ENCODE measurements around the gene MAD1L1. TPM values are rescaled to one million over a fixed set of nuclear protein-coding genes. Genes with fewer than 3 reads are reported as not detected.

MAD1L1 gene
- total RNA-seq, 4 donors from 2014 or later: 22.3 to 56.6 (median 35.0) TPM

- WGBS, 2 donors (ENCODE audit: low coverage in 1 of 2): 85% methylated on average over 5 of the region's 17 CpGs; no CpG with 5 or more reads in 1 of the 2 donors
- Histone ChIP-seq H3K4me1 (no peaks in the 10 kb centered on the region), H3K27ac (no peak overlapping the region), H3K4me3 (no peak overlapping the region), H3K9me3 (no peaks in the 10 kb centered on the region), H3K27me3 (no peaks in the 10 kb centered on the region), H3K36me3 (peaks cover 0 to 41% of the 10 kb centered on the region in 2 donors)
- ATAC-seq: no peak
- TF ChIP-seq POLR2A (IDR thresholded peaks at IDR 0.05) (no peak), POLR2AphosphoS5 (IDR thresholded peaks at IDR 0.05) (no peak), EP300 (IDR thresholded peaks at IDR 0.05) (no peak), CTCF (IDR thresholded peaks at IDR 0.05) (no peak)
These were observed 91.7 kb downstream of the MAD1L1 start for GRCh38 chr7:2141021-2141410.

GRCh38 chr7:2140216-2141020 lies 92.3 kb downstream of the MAD1L1 start:
- no peaks in the 10 kb centered on the region for H3K4me1 ChIP-seq
- WGBS, 2 donors (ENCODE audit: low coverage in 1 of 2): 79 to 100% methylated on average over 1 to 2 of the region's 21 CpGs
- peaks cover 0 to 41% of the 10 kb centered on the region in 2 donors for H3K36me3 ChIP-seq
- H3K9me3 ChIP-seq: no peaks in the 10 kb centered on the region
- ATAC-seq: no peak
- H3K27me3 ChIP-seq: no peaks in the 10 kb centered on the region
- no peak overlapping the region for H3K27ac ChIP-seq
- TF ChIP-seq POLR2AphosphoS5 (IDR thresholded peaks at IDR 0.05) (no peak), POLR2A (IDR thresholded peaks at IDR 0.05) (no peak), CTCF (IDR thresholded peaks at IDR 0.05) (no peak), EP300 (IDR thresholded peaks at IDR 0.05) (no peak)
- no peak overlapping the region for H3K4me3 ChIP-seq

- Histone ChIP-seq H3K27me3 (no peaks in the 10 kb centered on the region), H3K4me1 (no peaks in the 10 kb centered on the region), H3K4me3 (no peak overlapping the region), H3K27ac (no peak overlapping the region), H3K36me3 (peaks cover 0 to 33% of the 10 kb centered on the region in 2 donors), H3K9me3 (no peaks in the 10 kb centered on the region)
- TF ChIP-seq POLR2AphosphoS5 (IDR thresholded peaks at IDR 0.05): no peak
- no peak for TF ChIP-seq CTCF (IDR thresholded peaks at IDR 0.05)
- no peak for TF ChIP-seq POLR2A (IDR thresholded peaks at IDR 0.05)
- no peak for TF ChIP-seq EP300 (IDR thresholded peaks at IDR 0.05)
- no peak for ATAC-seq
- 100% methylated on average over 1 of the region's 20 CpGs; no CpG with 5 or more reads in 1 of the 2 donors for WGBS, 2 donors (ENCODE audit: low coverage in 1 of 2)
These were observed 93.6 kb downstream of the MAD1L1 start for GRCh38 chr7:2139004-2139699.

GRCh38 chr7:2138146-2138765 lies 94.5 kb downstream of the MAD1L1 start:
- WGBS, 2 donors (ENCODE audit: low coverage in 1 of 2): 77 to 91% methylated on average over 12 to 15 of the region's 17 CpGs
- Histone ChIP-seq H3K27me3 (no peaks in the 10 kb centered on the region), H3K4me1 (no peaks in the 10 kb centered on the region), H3K4me3 (no peak overlapping the region), H3K36me3 (peaks cover 0 to 31% of the 10 kb centered on the region in 2 donors), H3K27ac (no peak overlapping the region), H3K9me3 (no peaks in the 10 kb centered on the region)
- no peak for ATAC-seq
- TF ChIP-seq POLR2A (IDR thresholded peaks at IDR 0.05) (no peak), POLR2AphosphoS5 (IDR thresholded peaks at IDR 0.05) (no peak), EP300 (IDR thresholded peaks at IDR 0.05) (no peak), CTCF (IDR thresholded peaks at IDR 0.05) (no peak)
